ENCODE results near the gene ALDH1A1.

The ALDH1A1 gene

DNA sequence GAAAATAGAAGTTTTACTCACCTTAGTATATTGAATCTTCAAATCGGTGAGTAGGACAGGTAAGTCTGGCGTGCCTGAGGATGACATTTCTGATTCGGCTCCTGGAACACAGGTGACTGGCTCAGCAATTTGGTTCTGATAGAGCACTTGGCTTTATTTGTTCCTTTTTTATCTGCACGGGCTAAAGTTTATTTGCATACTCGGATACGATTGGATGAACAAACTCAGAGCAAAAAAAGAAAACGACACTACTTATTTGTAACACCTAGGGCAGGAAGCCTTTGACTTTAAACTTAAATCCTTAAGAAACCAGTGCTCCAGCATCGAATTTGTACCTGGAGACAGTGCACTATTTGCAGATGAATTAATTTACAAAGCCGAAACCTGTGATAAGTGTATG, at the start of gene ALDH1A1:
Gene ALDH1A1, minus strand, starts transcription at position 140 of the 400 bp plus-strand sequence. Its CDS starts 53 bp downstream, at position 87.
- Histone ChIP-seq H3K4me1 (ENCODE audit: control insufficient read depth, insufficient read depth, low read length) (peaks cover 26% of the 10 kb centered on the region), H3K36me3 (ENCODE audit: control insufficient read depth, insufficient read depth, low read length, severe bottlenecking) (no peaks in the 10 kb centered on the region), H3K27me3 (replicated peaks; ENCODE audit: control insufficient read depth, insufficient read depth, low read length) (no peaks in the 10 kb centered on the region), H3K4me3 (ENCODE audit: low read length) (peak within 1 kb of the TSS; percentile 72), H3K9ac (ENCODE audit: low read length) (peak within 1 kb of the TSS; percentile 66), H3K9me3 (ENCODE audit: control insufficient read depth, low read length) (no peaks in the 10 kb centered on the region)
- no peak for DNase-seq (ENCODE audit: low read depth)

DNA sequence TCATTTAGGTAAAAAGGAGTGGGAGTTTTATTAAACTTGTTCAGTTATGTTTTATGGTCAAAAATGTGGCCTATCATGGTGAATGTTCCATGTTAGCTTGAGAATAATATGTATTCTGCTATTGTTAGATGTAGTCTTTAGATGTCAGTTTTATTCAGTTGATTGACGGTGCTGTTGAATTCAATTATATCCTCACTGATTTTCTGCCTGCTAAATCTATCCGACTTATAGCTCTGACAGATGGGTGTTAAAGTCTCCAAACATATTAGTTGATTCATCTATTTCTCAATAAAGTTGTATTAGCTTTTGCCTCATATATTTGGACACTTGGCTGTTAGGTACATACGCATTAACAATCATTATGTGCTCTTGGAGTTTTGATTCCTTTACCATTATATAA, 49.0 kb upstream of the ALDH1A1 start:
- Histone ChIP-seq H3K4me3 (ENCODE audit: low read length) (no peak overlapping the region), H3K4me1 (ENCODE audit: control insufficient read depth, insufficient read depth, low read length) (peaks cover 6% of the 10 kb centered on the region), H3K9ac (ENCODE audit: low read length) (no peak overlapping the region), H3K9me3 (ENCODE audit: control insufficient read depth, low read length) (no peaks in the 10 kb centered on the region), H3K27me3 (replicated peaks; ENCODE audit: control insufficient read depth, insufficient read depth, low read length) (no peaks in the 10 kb centered on the region), H3K36me3 (ENCODE audit: control insufficient read depth, insufficient read depth, low read length, severe bottlenecking) (no peaks in the 10 kb centered on the region)
- no peak for DNase-seq (ENCODE audit: low read depth)

DNA sequence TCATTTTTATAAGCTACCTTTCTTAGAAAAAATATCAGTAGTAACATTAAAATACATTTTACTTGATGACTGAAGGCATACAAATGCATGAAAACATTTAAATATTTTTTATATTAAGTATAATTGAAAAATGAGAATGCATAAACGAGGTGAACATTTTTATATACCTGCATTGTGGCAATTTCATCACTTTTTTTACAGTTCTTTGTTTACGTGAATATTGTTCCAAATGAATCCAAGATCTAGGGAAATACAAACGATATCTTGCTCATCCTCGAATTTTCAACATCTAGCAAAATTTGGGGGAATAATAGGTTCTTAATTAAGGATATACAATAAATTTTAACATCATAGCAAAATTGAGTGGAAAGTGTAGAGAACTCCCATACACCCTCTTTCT, 45.5 kb upstream of the ALDH1A1 start:
- peaks cover 13% of the 10 kb centered on the region for H3K4me1 ChIP-seq (ENCODE audit: control insufficient read depth, insufficient read depth, low read length)
- no peak overlapping the region for H3K9ac ChIP-seq (ENCODE audit: low read length)
- H3K4me3 ChIP-seq (ENCODE audit: low read length): no peak overlapping the region
- no peaks in the 10 kb centered on the region for H3K9me3 ChIP-seq (ENCODE audit: control insufficient read depth, low read length)
- H3K36me3 ChIP-seq (ENCODE audit: control insufficient read depth, insufficient read depth, low read length, severe bottlenecking): no peaks in the 10 kb centered on the region
- DNase-seq (ENCODE audit: low read depth): no peak
- H3K27me3 ChIP-seq (replicated peaks; ENCODE audit: control insufficient read depth, insufficient read depth, low read length): no peaks in the 10 kb centered on the region

DNA sequence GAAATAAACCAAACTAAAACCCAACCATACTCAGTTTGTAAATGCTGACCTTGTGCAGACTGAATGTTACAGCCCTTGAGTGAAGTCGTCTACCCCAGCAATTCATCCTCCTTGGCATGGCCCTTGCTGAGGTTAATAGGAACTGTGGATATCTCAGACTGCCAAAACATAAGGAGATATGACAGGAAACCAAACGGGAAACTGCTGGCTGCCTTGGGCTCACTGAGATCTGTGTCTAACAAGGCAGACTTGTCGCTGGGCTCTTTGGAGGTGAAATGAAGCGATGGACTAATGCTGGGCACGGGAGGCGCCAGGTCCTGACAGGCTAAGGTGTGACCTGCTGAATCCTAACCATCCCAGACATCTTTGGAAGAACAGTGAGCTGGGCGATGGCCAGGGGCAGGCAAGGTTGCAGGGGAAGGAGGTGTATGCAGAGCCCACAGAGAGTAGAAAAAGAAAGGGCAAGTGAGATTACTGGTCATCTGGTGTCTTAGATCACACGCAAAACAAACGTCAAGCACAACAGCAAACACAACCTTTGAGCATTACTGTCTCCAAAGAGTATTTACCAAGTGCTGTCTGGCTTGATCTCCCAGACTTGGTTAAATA, 44.6 kb upstream of the ALDH1A1 start:
- Histone ChIP-seq H3K9ac (ENCODE audit: low read length) (no peak overlapping the region), H3K27me3 (replicated peaks; ENCODE audit: control insufficient read depth, insufficient read depth, low read length) (no peaks in the 10 kb centered on the region), H3K9me3 (ENCODE audit: control insufficient read depth, low read length) (no peaks in the 10 kb centered on the region), H3K36me3 (ENCODE audit: control insufficient read depth, insufficient read depth, low read length, severe bottlenecking) (no peaks in the 10 kb centered on the region), H3K4me3 (ENCODE audit: low read length) (no peak overlapping the region), H3K4me1 (ENCODE audit: control insufficient read depth, insufficient read depth, low read length) (peaks cover 13% of the 10 kb centered on the region)
- no peak for DNase-seq (ENCODE audit: low read depth)

DNA sequence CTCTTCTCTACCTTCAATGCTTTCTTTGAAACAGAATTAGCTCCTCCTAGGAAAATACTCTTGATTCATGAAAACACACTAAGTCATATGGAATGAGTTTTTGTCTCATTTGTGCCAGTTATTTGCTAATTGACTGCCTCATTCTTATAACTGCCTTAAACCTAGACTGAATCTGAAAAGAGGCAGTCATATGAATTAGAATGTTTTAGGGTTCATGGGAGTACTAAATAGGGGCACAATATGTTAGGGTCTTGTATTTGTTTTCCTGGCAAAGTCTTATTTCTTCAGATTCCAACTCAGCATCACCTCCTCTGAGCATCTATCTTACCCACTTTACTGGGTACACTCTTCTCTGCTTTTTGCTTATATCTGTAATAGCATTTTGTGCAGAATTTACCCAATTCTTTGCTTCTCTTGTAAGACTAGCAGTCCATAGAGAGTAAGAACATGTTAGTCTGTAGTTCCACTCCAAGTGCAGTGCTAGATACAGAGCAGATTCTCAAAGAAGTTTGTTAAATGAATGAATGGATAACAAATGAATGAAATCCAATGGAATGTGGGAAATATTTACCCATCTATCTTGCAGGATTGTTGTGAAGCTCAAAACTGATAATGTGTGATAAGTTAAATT, 43.9 kb upstream of the ALDH1A1 start:
- no peaks in the 10 kb centered on the region for H3K27me3 ChIP-seq (replicated peaks; ENCODE audit: control insufficient read depth, insufficient read depth, low read length)
- no peaks in the 10 kb centered on the region for H3K9me3 ChIP-seq (ENCODE audit: control insufficient read depth, low read length)
- H3K4me3 ChIP-seq (ENCODE audit: low read length): no peak overlapping the region
- DNase-seq (ENCODE audit: low read depth): no peak
- H3K4me1 ChIP-seq (ENCODE audit: control insufficient read depth, insufficient read depth, low read length): peaks cover 13% of the 10 kb centered on the region
- no peaks in the 10 kb centered on the region for H3K36me3 ChIP-seq (ENCODE audit: control insufficient read depth, insufficient read depth, low read length, severe bottlenecking)
- H3K9ac ChIP-seq (ENCODE audit: low read length): no peak overlapping the region

DNA sequence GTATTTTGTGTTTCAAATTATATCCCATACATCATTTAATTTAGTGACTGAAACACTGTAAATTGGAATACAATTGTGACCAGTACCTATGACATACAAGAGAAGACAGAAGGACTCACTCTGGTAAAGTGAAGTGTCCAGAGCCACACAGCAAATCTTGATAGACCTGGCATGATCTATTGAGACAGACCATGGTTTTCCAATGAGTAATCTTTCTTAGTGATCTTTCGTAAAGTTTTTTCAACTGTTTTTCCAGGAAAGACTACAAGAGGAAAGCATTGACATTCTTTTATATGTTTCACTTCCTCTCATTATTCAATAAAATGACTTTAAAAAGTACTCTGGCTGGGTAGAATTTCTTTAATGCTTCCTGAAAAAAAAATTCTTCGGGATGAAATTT, 43.3 kb upstream of the ALDH1A1 start:
- Histone ChIP-seq H3K4me3 (ENCODE audit: low read length) (no peak overlapping the region), H3K36me3 (ENCODE audit: control insufficient read depth, insufficient read depth, low read length, severe bottlenecking) (no peaks in the 10 kb centered on the region)

DNA sequence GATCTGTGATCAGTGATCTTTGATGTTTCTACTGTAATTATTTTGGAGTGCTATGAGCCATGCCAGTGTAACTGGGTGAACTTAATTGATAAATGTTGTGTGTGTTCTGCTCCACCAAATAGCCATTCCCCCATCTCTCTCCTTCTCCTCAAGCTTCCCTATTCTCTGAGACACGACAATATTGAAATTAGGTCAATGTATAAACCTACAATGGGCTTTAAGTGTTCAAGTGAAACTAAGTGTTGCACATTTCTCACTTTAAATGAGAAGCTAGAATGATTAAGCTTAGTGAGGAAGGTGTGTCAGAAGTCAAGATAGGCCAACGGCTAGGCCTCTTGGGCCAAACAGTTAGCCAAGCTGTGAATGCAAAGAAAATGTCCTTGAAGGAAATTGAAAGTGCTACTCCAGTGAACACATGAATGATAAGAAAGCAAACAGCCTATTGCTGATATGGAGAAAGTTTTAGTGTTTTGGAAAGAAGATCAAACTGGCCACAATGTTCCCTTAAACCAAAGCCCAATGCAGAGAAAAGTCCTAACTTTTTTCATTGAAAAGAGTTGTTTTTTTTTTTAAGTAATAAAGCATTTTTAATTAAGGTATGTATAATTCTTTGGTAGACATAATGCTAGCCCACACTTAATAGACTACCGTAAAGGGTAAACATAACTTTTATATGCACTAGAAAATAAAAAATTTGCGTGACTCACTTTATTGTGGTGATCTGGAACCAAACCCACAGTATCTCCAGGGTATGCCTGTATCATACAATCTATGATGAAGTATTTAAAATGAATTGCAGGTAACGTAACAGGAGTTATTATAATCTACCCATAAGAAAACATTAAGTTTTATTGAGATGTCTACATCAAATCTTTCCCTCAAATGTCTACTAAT, 42.5 kb upstream of the ALDH1A1 start:
- Histone ChIP-seq H3K36me3 (ENCODE audit: control insufficient read depth, insufficient read depth, low read length, severe bottlenecking) (no peaks in the 10 kb centered on the region), H3K9ac (ENCODE audit: low read length) (no peak overlapping the region), H3K4me3 (ENCODE audit: low read length) (no peak overlapping the region), H3K27me3 (replicated peaks; ENCODE audit: control insufficient read depth, insufficient read depth, low read length) (no peaks in the 10 kb centered on the region), H3K4me1 (ENCODE audit: control insufficient read depth, insufficient read depth, low read length) (peaks cover 13% of the 10 kb centered on the region), H3K9me3 (ENCODE audit: control insufficient read depth, low read length) (no peaks in the 10 kb centered on the region)
- no peak for DNase-seq (ENCODE audit: low read depth)

More for the DNA sequence above, 43.3 kb upstream of the ALDH1A1 start:
- Histone ChIP-seq H3K27me3 (replicated peaks; ENCODE audit: control insufficient read depth, insufficient read depth, low read length) (no peaks in the 10 kb centered on the region), H3K9me3 (ENCODE audit: control insufficient read depth, low read length) (no peaks in the 10 kb centered on the region), H3K4me1 (ENCODE audit: control insufficient read depth, insufficient read depth, low read length) (peaks cover 13% of the 10 kb centered on the region), H3K9ac (ENCODE audit: low read length) (no peak overlapping the region)
- peak; percentile 12 for DNase-seq (ENCODE audit: low read depth)

DNA sequence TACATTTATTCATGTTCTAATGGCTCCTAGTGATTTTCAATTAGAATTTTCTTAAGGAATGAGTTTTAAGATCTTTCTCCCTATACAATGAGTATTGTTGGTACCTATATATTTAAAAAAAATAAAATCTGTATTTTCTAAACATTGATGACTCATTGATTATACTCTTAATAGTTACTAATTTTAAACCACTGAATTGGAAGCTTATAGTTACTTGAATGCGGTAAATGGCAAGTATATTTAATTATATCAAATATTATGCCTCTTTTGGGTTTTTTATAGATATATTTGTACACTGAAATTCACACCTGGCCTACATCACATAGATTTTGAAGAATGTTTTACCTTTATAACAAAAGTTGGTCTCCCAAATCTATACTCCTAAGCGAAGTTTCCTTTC, 38.9 kb upstream of the ALDH1A1 start:
- no peaks in the 10 kb centered on the region for H3K9me3 ChIP-seq (ENCODE audit: control insufficient read depth, low read length)
- no peaks in the 10 kb centered on the region for H3K27me3 ChIP-seq (replicated peaks; ENCODE audit: control insufficient read depth, insufficient read depth, low read length)
- H3K36me3 ChIP-seq (ENCODE audit: control insufficient read depth, insufficient read depth, low read length, severe bottlenecking): no peaks in the 10 kb centered on the region
- peaks cover 8% of the 10 kb centered on the region for H3K4me1 ChIP-seq (ENCODE audit: control insufficient read depth, insufficient read depth, low read length)
- no peak overlapping the region for H3K4me3 ChIP-seq (ENCODE audit: low read length)
- no peak overlapping the region for H3K9ac ChIP-seq (ENCODE audit: low read length)
- DNase-seq (ENCODE audit: low read depth): no peak

DNA sequence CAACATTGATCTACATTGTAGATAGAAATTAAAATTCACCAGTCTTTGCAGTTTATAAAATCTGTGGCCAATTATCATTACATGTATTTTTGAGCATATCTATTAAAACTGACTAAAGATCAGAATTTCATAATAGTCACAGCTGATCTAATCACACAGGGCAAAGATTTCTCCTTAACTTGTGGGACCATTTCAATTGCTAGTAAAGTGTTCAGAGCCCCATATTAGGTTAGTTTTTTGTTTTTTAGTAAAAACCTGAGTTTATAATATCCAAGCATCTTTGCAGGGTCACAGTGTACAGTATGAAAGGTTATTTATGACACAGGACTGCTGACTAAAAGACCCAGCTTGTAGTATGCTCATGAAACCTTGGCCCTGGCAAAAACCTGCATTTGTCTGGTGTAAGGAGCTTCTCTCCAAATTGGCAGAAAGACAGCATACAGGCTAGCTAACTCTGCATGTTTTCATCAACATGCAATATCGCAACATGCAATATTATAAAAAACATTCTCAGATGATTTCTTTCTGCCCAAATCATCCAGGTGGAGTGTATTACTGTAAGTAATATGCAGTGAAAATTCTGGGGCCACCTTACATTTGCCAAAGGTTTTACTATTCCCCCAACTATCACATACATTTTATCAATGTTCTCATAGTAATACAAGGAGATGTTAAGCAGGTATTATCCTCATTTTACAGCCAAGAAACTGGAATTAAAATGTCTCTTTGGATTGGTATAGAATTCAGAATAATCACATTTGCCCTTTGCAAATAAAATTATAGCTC, 37.7 kb upstream of the ALDH1A1 start:
- no peak for DNase-seq (ENCODE audit: low read depth)
- H3K27me3 ChIP-seq (replicated peaks; ENCODE audit: control insufficient read depth, insufficient read depth, low read length): no peaks in the 10 kb centered on the region
- H3K9me3 ChIP-seq (ENCODE audit: control insufficient read depth, low read length): no peaks in the 10 kb centered on the region
- H3K9ac ChIP-seq (ENCODE audit: low read length): no peak overlapping the region
- no peaks in the 10 kb centered on the region for H3K36me3 ChIP-seq (ENCODE audit: control insufficient read depth, insufficient read depth, low read length, severe bottlenecking)
- H3K4me3 ChIP-seq (ENCODE audit: low read length): no peak overlapping the region
- peaks cover 4% of the 10 kb centered on the region for H3K4me1 ChIP-seq (ENCODE audit: control insufficient read depth, insufficient read depth, low read length)

DNA sequence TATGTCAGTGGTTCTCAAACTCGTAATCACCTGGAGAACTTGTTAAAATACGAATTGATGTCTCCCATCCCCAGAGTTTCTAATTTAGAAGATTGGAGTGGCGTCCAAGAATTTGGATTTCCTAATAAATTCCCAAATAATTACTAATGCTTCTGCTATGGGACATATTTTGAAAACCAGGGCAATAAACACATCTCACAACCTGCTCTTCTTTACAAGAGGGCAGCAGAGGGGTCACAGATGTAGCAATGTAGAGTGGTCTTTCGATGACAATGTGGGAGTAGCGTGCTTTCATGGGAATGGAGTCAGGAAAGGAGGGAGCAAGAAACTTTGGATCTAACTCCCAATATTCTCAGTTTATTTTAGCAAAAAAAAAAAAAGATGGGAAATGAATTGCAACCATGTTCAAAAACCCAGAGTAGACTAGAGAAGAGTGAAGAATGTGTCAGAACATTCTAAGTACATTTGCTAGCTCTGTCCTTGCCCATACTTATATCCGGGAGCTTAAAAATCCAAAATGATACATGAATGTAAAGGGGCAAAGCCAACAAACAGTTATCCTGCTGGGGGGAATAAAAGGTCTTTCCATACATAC, 33.8 kb upstream of the ALDH1A1 start:
- no peak overlapping the region for H3K4me3 ChIP-seq (ENCODE audit: low read length)
- H3K4me1 ChIP-seq (ENCODE audit: control insufficient read depth, insufficient read depth, low read length): peaks cover 12% of the 10 kb centered on the region
- no peaks in the 10 kb centered on the region for H3K27me3 ChIP-seq (replicated peaks; ENCODE audit: control insufficient read depth, insufficient read depth, low read length)
- DNase-seq (ENCODE audit: low read depth): no peak
- H3K9me3 ChIP-seq (ENCODE audit: control insufficient read depth, low read length): no peaks in the 10 kb centered on the region
- no peaks in the 10 kb centered on the region for H3K36me3 ChIP-seq (ENCODE audit: control insufficient read depth, insufficient read depth, low read length, severe bottlenecking)
- H3K9ac ChIP-seq (ENCODE audit: low read length): no peak overlapping the region
